ENCODE measurements around the gene AKAP6. TPM values are rescaled to one million over a fixed set of nuclear protein-coding genes. Genes with fewer than 3 reads are reported as not detected.

AKAP6 gene
- total and polyA plus RNA-seq, 2 of the 8 experiments (the other 6 are each of a cell fraction or from before 2014, with no cell fraction given): 0.09 to 0.89 TPM

- H2AK5ac ChIP-seq (ENCODE audit: low read depth, low read length): no peak overlapping the region
- H3K79me1 ChIP-seq (ENCODE audit: low read depth, low read length): no peaks in the 10 kb centered on the region
- no peaks in the 10 kb centered on the region for H3K9me3 ChIP-seq (ENCODE audit: insufficient read depth in 2 of 2, low read depth in 1 of 2, low read length in 1 of 2)
- no peak overlapping the region for H3K4me3 ChIP-seq (ENCODE audit: extremely low read depth in 1 of 4, insufficient read depth in 2 of 4, low read depth in 3 of 4, low read length in 4 of 4)
- no peak overlapping the region for H3K4me2 ChIP-seq (ENCODE audit: insufficient read depth in 1 of 2, low read depth in 2 of 2, low read length in 2 of 2)
- no peak overlapping the region for H4K5ac ChIP-seq (ENCODE audit: insufficient read length, low read depth, low read length)
- no peak overlapping the region for H3K14ac ChIP-seq (ENCODE audit: insufficient read length)
- no peaks in the 10 kb centered on the region for H4K20me1 ChIP-seq (replicated peaks in 1 of 2; ENCODE audit: control insufficient read depth in 1 of 2, insufficient read depth in 2 of 2, low read length in 2 of 2)
- H3K36me3 ChIP-seq (ENCODE audit: control insufficient read depth in 2 of 4, insufficient read depth in 4 of 4, low read length in 3 of 4): no peaks in the 10 kb centered on the region
- no peaks in the 10 kb centered on the region for H3K4me1 ChIP-seq (replicated peaks in 1 of 4; ENCODE audit: control insufficient read depth in 3 of 4, insufficient read depth in 4 of 4, low read length in 3 of 4)
- H3K56ac ChIP-seq (replicated peaks; ENCODE audit: insufficient read length, low read depth, low read length): no peak overlapping the region
- no peak overlapping the region for H4K8ac ChIP-seq (ENCODE audit: extremely low read depth, insufficient read depth, low read length)
- no peak overlapping the region for H2BK15ac ChIP-seq (ENCODE audit: low read length)
- no peak overlapping the region for H4K91ac ChIP-seq (replicated peaks; ENCODE audit: insufficient read length, low read length)
- no peak for DNase-seq (ENCODE audit: low read depth in 1 of 2, low spot score in 2 of 2)
- no peak overlapping the region for H2AFZ ChIP-seq (ENCODE audit: low read length)
- no peak overlapping the region for H3K4ac ChIP-seq (replicated peaks; ENCODE audit: insufficient read length, low read depth, low read length)
- no peaks in the 10 kb centered on the region for H3K23me2 ChIP-seq (ENCODE audit: low read depth, low read length)
- H2BK20ac ChIP-seq (ENCODE audit: low read length): no peak overlapping the region
- no peak overlapping the region for H3K27ac ChIP-seq (ENCODE audit: low read depth, low read length)
- no peaks in the 10 kb centered on the region for H3K27me3 ChIP-seq (replicated peaks in 1 of 4; ENCODE audit: control insufficient read depth in 3 of 4, extremely low read depth in 1 of 4, insufficient read depth in 3 of 4, low read length in 3 of 4)
- 88% methylated on average over 1 of the region's 1 CpG; no CpG with 5 or more reads in 1 of the 2 experiments for whole genome bisulfite sequencing, 2 experiments (ENCODE audit: extremely low coverage in 1 of 2, insufficient coverage in 1 of 2, insufficient read length in 1 of 2, insufficient replicate concordance in 2 of 2, low coverage in 1 of 2, low lambda C conversion rate in 2 of 2, missing lambda C conversion rate in 1 of 2)
- no peaks in the 10 kb centered on the region for H3K79me2 ChIP-seq (ENCODE audit: control insufficient read depth in 1 of 2, insufficient read depth in 2 of 2, low read length in 2 of 2)
- no peak overlapping the region for H3K9ac ChIP-seq (replicated peaks in 1 of 4; ENCODE audit: extremely low read depth in 1 of 4, low read depth in 3 of 4, low read length in 3 of 4)
- no peak overlapping the region for H3K18ac ChIP-seq (ENCODE audit: extremely low read depth, low read length)
- no peak overlapping the region for H2BK5ac ChIP-seq (ENCODE audit: low read depth, low read length)
- POLR2A ChIA-PET (ENCODE audit: partially characterized antibody): no interaction called here
- no peak overlapping the region for H2BK12ac ChIP-seq (ENCODE audit: low read depth, low read length)
- H2BK120ac ChIP-seq (replicated peaks; ENCODE audit: low read depth, low read length): no peak overlapping the region
- CTCF ChIA-PET (ENCODE audit: partially characterized antibody): interaction anchor here (0.5 to 1.1 kb wide), 4 partner anchors 72 to 1107 kb away, joined by 3 to 4 read pairs (median 3); no protein-coding TSS in a partner anchor
- no peak for FAIRE-seq
- no peak overlapping the region for H3K23ac ChIP-seq (ENCODE audit: insufficient read length)
- TF ChIP-seq SUZ12 (IDR thresholded peaks at IDR 0.05; ENCODE audit: low read length): no peak
- no peak for TF ChIP-seq RAD21 (IDR thresholded peaks at IDR 0.05 in 1 of 2, conservative IDR thresholded peaks at IDR 0.05 in 1 of 2; ENCODE audit: low read depth in 2 of 2, low read length in 2 of 2)
- no peak for TF ChIP-seq KDM5A (IDR thresholded peaks at IDR 0.05; ENCODE audit: low read length)
- TF ChIP-seq RBBP5 (IDR thresholded peaks at IDR 0.05; ENCODE audit: borderline replicate concordance, low read depth, low read length): no peak
- no peak for TF ChIP-seq RXRA (IDR thresholded peaks at IDR 0.05; ENCODE audit: insufficient read depth, low read depth, low read length)
- no peak for TF ChIP-seq KDM4A (IDR thresholded peaks at IDR 0.05; ENCODE audit: low read depth, low read length, severe bottlenecking)
- TF ChIP-seq ZNF274 (IDR thresholded peaks at IDR 0.05; ENCODE audit: borderline replicate concordance, extremely low read depth, low read length): no peak
- TF ChIP-seq BCL11A (IDR thresholded peaks at IDR 0.05; ENCODE audit: low read depth in 2 of 2, low read length in 2 of 2): no peak
- no peak for TF ChIP-seq KDM1A (IDR thresholded peaks at IDR 0.05; ENCODE audit: borderline replicate concordance, low read length)
- no peak for TF ChIP-seq ASH2L (IDR thresholded peaks at IDR 0.05; ENCODE audit: low read length)
- no peak for TF ChIP-seq CTCF (IDR thresholded peaks at IDR 0.05; ENCODE audit: control extremely low read depth in 1 of 3, insufficient read depth in 1 of 3, low read depth in 1 of 3, low read length in 3 of 3)
- TF ChIP-seq TAF1 (IDR thresholded peaks at IDR 0.05; ENCODE audit: low read depth, low read length): no peak
These were observed 403.9 kb downstream of the AKAP6 start for GRCh38 chr14:32733015-32733414.
